Suprapubic skin (tissue), 4 donors: Measurements from ENCODE around the gene SEPTIN12. TPM values are rescaled to one million over a fixed set of nuclear protein-coding genes. Genes with fewer than 3 reads are reported as not detected.

Source experiments
- DNase-seq, 2 donors: peaks; one replicate each; pipeline ENCODE4 v3.0.0-alpha.2; 2019; ENCODE audit warnings: low spot score in 2 of 2
- H3K27ac ChIP-seq: fragments of 200-600 bp; sonication (generic); one replicate; pipeline ENCODE4 v1.5.1; 2019
- H3K27me3 ChIP-seq: fragments of 200-600 bp; sonication (generic); one replicate; pipeline ENCODE4 v1.5.1; 2019
- H3K36me3 ChIP-seq: fragments of 200-600 bp; sonication (generic); one replicate; pipeline ENCODE4 v1.5.1; 2019
- H3K4me1 ChIP-seq: fragments of 200-600 bp; sonication (generic); one replicate; pipeline ENCODE4 v1.5.1; 2019
- H3K4me3 ChIP-seq: fragments of 200-600 bp; sonication (generic); one replicate; pipeline ENCODE4 v1.5.1; 2019; ENCODE audit warnings: mild to moderate bottlenecking
- H3K9me3 ChIP-seq: fragments of 200-600 bp; sonication (generic); one replicate; pipeline ENCODE4 v1.5.1; 2019
- CTCF ChIP-seq, 2 donors: fragments of 200-600 bp in 1 of 2; fragments of 450-650 bp in 1 of 2; sonication (generic) in 1 of 2; IDR thresholded peaks; one replicate each; pipeline ENCODE4 v1.5.1; 2016 to 2019; ENCODE audit warnings: antibody characterized with exemption in 2 of 2, mild to moderate bottlenecking in 1 of 2, moderate library complexity in 1 of 2
- EP300 ChIP-seq: sonication (generic); formaldehyde crosslinking; IDR thresholded peaks from one replicate; pipeline ENCODE4 v1.6.1; 2017; ENCODE audit warnings: antibody characterized with exemption
- POLR2A ChIP-seq, 2 donors: fragments of 450-650 bp; IDR thresholded peaks; one replicate each; pipeline ENCODE4 v1.6.1; 2017; ENCODE audit warnings: antibody characterized with exemption in 2 of 2, mild to moderate bottlenecking in 2 of 2, moderate library complexity in 2 of 2
- POLR2AphosphoS5 ChIP-seq, 3 donors: sonication (generic); formaldehyde crosslinking; IDR thresholded peaks; one replicate each; pipeline ENCODE4 v1.6.1; 2017; ENCODE audit warnings: antibody characterized with exemption in 3 of 3
- WGBS: methylation state at CpG from one replicate; pipeline ENCODE4 v1.1.5; 2018; 5-methylcytosine and 5-hydroxymethylcytosine counted together
- total RNA-seq, 4 donors: library from RNA; depleted of rRNA; stranded (reverse); fragments of >200 nt; gene quantifications; one replicate each; pipeline ENCODE4 v1.1.0, GENCODE V29; 2016

Gene SEPTIN12
- total RNA-seq, 4 donors from 2014 or later: not detected

DNA sequence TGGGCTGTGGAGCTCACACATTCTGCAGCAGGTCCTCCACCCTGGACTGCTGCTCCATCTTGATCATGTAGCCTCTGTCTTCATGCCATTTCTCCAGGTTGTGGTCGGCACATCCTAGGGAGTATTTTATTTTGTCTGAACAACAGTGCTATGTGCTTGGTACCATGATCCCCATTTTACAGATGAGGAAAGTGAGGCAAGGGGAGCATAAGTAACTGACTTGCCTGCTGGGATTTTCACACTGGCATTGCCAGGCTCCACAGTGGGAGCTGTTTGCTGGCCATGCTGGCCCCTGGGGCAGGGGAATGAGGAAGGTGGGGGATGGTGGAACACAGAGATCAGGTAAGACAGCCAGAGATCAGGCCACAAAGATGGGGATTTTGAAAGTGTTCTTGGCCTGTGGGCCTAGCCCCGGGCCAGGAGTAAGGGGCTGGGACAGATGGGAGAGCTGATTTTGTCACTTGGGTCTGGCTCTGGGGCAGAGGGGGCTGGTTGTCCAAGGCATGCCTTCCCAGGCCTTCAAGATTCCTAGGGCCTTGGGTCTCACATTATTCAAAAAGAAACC is 11.9 kb downstream of the SEPTIN12 start:
- no peak for DNase-seq
- H3K27me3 ChIP-seq: no peaks in the 10 kb centered on the region

GRCh38 chr16:4775005-4775404 is 13.1 kb downstream of the SEPTIN12 start:
- 40% methylated on average over 6 of the region's 13 CpGs for WGBS
- no peak for DNase-seq
- Histone ChIP-seq H3K4me1 (no peaks in the 10 kb centered on the region), H3K4me3 (no peak overlapping the region), H3K27ac (no peak overlapping the region), H3K36me3 (no peaks in the 10 kb centered on the region), H3K27me3 (no peaks in the 10 kb centered on the region), H3K9me3 (no peaks in the 10 kb centered on the region)
- TF ChIP-seq EP300 (no peak), POLR2A (IDR thresholded peaks at IDR 0.05) (no peak), CTCF (IDR thresholded peaks at IDR 0.05) (no peak), POLR2AphosphoS5 (IDR thresholded peaks at IDR 0.05) (no peak)

More for the DNA sequence above, 11.9 kb downstream of the SEPTIN12 start:
- Histone ChIP-seq H3K36me3 (no peaks in the 10 kb centered on the region), H3K4me1 (no peaks in the 10 kb centered on the region), H3K27ac (no peak overlapping the region), H3K4me3 (no peak overlapping the region), H3K9me3 (no peaks in the 10 kb centered on the region)
- TF ChIP-seq POLR2AphosphoS5 (IDR thresholded peaks at IDR 0.05) (no peak), POLR2A (IDR thresholded peaks at IDR 0.05) (no peak), CTCF (IDR thresholded peaks at IDR 0.05) (no peak), EP300 (no peak)
- 92% methylated on average over 2 of the region's 2 CpGs for WGBS

- Histone ChIP-seq H3K27ac (no peak overlapping the region), H3K27me3 (no peaks in the 10 kb centered on the region), H3K4me1 (peaks cover 15% of the 10 kb centered on the region), H3K9me3 (no peaks in the 10 kb centered on the region), H3K4me3 (no peak overlapping the region), H3K36me3 (no peaks in the 10 kb centered on the region)
- 86% methylated on average over 4 of the region's 5 CpGs for WGBS
- DNase-seq: no peak
- TF ChIP-seq CTCF (IDR thresholded peaks at IDR 0.05) (no peak), POLR2A (IDR thresholded peaks at IDR 0.05) (no peak), EP300 (no peak), POLR2AphosphoS5 (IDR thresholded peaks at IDR 0.05) (no peak)
These were observed 15.8 kb downstream of the SEPTIN12 start for GRCh38 chr16:4772351-4772750.

GRCh38 chr16:4771646-4772045 is 16.5 kb downstream of the SEPTIN12 start:
- DNase-seq: no peak

GRCh38 chr16:4769306-4769638 is 18.9 kb downstream of the SEPTIN12 start:
- Histone ChIP-seq H3K4me1 (peaks cover 35% of the 10 kb centered on the region), H3K27me3 (no peaks in the 10 kb centered on the region), H3K27ac (no peak overlapping the region), H3K36me3 (peaks cover 4% of the 10 kb centered on the region), H3K9me3 (no peaks in the 10 kb centered on the region), H3K4me3 (no peak overlapping the region)
- no peak for DNase-seq
- TF ChIP-seq POLR2A (IDR thresholded peaks at IDR 0.05): no peak
- TF ChIP-seq EP300: no peak
- no peak for TF ChIP-seq CTCF (IDR thresholded peaks at IDR 0.05)
- TF ChIP-seq POLR2AphosphoS5 (IDR thresholded peaks at IDR 0.05): no peak
- 53% methylated on average over 7 of the region's 7 CpGs for WGBS

More at GRCh38 chr16:4771646-4772045, 16.5 kb downstream of the SEPTIN12 start:
- TF ChIP-seq POLR2AphosphoS5 (IDR thresholded peaks at IDR 0.05): no peak
- no peak for TF ChIP-seq POLR2A (IDR thresholded peaks at IDR 0.05)
- no peak for TF ChIP-seq CTCF (IDR thresholded peaks at IDR 0.05)
- no peak for TF ChIP-seq EP300
- H3K9me3 ChIP-seq: no peaks in the 10 kb centered on the region
- H3K27ac ChIP-seq: no peak overlapping the region
- no peaks in the 10 kb centered on the region for H3K27me3 ChIP-seq
- no peak overlapping the region for H3K4me3 ChIP-seq
- no peaks in the 10 kb centered on the region for H3K36me3 ChIP-seq
- 49% methylated on average over 3 of the region's 3 CpGs for WGBS
- peaks cover 17% of the 10 kb centered on the region for H3K4me1 ChIP-seq
